Activated naive CD8-positive, alpha-beta T cell treated with anti-CD3 and anti-CD28 coated beads for 36 hours (primary cell): Measurements from ENCODE around the gene GNB4. TPM values are rescaled to one million over a fixed set of nuclear protein-coding genes. Genes with fewer than 3 reads are reported as not detected.

Experiments
- DNase-seq: peaks from one replicate; pipeline ENCODE4 v3.0.0; 2021
- H3K27ac Mint-ChIP-seq: one replicate; pipeline ENCODE4 v1.8.0; 2022; ENCODE audit warnings: mild to moderate bottlenecking, moderate library complexity, mixed read lengths
- H3K27me3 Mint-ChIP-seq: one replicate; pipeline ENCODE4 v1.8.0; 2022; ENCODE audit warnings: mild to moderate bottlenecking, mixed read lengths
- H3K36me3 Mint-ChIP-seq: one replicate; pipeline ENCODE4 v1.8.0; 2021; ENCODE audit warnings: mild to moderate bottlenecking, mixed read lengths
- H3K4me1 Mint-ChIP-seq: one replicate; pipeline ENCODE4 v1.8.0; 2021; ENCODE audit warnings: mixed read lengths
- H3K4me3 Mint-ChIP-seq: one replicate; pipeline ENCODE4 v1.8.0; 2022; ENCODE audit warnings: mild to moderate bottlenecking, moderate library complexity, mixed read lengths
- H3K9me3 Mint-ChIP-seq: one replicate; pipeline ENCODE4 v1.8.0; 2022; ENCODE audit warnings: mixed read lengths
- total RNA-seq, 2 experiments: library from RNA; stranded (reverse); gene quantifications; one replicate each; pipeline ENCODE4 v1.2.3, GENCODE V29; 2021

Gene GNB4
- total RNA-seq, 2 experiments from 2014 or later, result 2.9 to 4.0 TPM

DNA sequence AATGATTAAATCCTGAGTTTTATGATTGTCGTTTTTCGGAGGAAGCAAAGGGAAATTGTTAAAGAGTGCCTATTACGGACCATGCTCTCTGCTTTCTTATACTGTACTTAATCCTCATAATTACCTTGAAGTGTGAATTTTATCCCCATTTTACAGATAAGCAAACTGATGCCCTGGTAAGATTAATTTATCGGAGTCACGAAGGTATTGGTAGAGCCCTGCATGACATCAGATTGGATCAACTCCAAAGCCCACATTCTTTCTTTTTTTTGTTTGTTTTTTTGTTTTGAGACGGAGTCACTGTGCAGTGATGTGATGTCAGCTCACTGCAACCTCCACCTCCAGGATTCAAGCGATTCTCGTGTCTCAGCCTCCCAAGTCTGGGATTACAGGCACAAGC lies 1.6 kb upstream of the GNB4 start:
- Mint-ChIP-seq H3K27ac (no peak overlapping the region), H3K36me3 (no peaks in the 10 kb centered on the region), H3K4me1 (peaks cover 23% of the 10 kb centered on the region), H3K9me3 (no peaks in the 10 kb centered on the region), H3K27me3 (peaks cover 80% of the 10 kb centered on the region), H3K4me3 (no peak overlapping the region)
- no peak for DNase-seq

DNA sequence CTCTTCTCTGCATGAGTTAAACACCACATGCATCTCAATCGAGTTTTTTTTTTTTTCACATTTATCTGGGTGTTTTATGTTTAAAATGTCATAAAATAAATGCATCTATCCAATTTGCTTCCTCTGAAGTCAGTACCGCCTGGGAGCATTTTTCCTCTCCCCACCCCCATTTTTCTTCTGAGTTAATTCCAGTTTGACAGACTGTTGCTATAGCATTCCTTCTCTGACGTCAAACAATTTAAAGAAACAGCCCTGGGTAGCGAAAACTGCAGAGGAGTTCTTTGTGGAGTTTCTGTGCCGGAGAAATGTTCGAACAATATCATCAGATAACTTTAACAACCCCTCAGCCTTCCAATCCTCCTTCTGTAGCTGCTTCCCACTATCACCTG lies 900 bp upstream of the GNB4 start:
- H3K9me3 Mint-ChIP-seq, result no peaks in the 10 kb centered on the region
- no peaks in the 10 kb centered on the region for H3K36me3 Mint-ChIP-seq
- H3K4me3 Mint-ChIP-seq, result no peak overlapping the region
- DNase-seq, result no peak
- peaks cover 23% of the 10 kb centered on the region for H3K4me1 Mint-ChIP-seq
- H3K27me3 Mint-ChIP-seq, result peaks cover 80% of the 10 kb centered on the region
- no peak overlapping the region for H3K27ac Mint-ChIP-seq

DNA sequence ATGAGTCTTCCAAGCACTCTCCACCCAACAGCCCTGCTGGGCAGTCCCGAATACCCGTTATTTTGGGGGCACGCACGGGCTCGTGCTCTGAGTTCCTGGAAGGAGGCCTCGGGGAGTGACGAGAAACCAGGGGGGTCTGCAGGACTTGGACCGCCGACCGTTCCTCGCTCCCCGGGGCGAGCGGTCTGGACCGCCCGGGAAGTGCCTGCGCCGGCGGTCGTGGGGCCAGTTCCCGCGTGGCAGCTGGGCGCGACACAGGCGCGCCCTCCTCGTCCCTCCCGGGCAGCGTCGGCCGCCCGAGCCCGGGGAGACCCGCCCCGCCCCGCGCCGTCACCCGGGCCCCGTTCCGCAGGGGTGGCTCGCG lies 387 bp downstream of the GNB4 start:
- Mint-ChIP-seq H3K9me3 (no peaks in the 10 kb centered on the region), H3K4me1 (peaks cover 23% of the 10 kb centered on the region), H3K4me3 (peak overlapping the region; percentile 76), H3K36me3 (no peaks in the 10 kb centered on the region), H3K27ac (no peak overlapping the region), H3K27me3 (peaks cover 80% of the 10 kb centered on the region)
- no peak for DNase-seq

DNA sequence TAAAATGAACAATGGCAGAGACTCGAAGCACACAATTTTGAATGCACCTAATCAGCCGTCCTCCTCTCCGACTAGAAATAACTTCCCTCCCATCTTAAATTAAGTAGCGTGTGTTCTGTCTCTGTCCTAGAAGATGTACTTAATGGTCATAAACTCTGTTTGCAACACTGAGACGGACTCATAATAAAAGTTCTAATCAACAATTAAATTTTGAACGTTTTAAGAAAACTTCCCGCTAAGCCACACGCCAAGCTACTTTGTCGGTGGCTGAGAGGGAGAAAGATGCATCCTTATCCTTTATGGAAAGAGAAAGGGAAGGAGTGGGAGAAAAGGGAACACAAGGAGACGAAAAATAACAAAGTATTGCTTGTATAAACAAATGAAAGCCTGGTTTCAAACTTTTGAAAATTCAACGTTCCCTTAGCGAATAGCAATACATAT lies 989 bp downstream of the GNB4 start:
- Mint-ChIP-seq H3K9me3 (no peaks in the 10 kb centered on the region), H3K27ac (no peak overlapping the region), H3K4me3 (peak overlapping the region; percentile 76), H3K27me3 (peaks cover 82% of the 10 kb centered on the region), H3K36me3 (no peaks in the 10 kb centered on the region), H3K4me1 (peaks cover 23% of the 10 kb centered on the region)
- no peak for DNase-seq

DNA sequence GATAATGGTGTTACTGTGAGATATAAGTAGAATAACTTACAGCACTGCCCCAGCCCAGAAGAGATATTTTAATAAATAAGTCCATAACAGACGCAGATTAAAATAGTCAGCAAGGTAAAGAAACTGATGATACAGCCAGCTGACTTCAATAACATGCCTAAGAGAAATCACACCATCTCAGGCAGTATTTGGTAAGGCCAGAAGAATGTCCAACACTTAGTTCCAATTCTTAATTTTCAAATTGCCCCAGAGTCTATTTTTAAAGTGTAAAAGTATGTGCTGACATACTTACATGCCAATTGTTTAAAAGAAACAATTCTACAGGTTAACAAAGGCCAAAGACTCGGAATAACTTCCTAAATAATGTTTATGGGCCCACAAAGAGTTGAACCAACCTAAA lies 1.6 kb downstream of the GNB4 start:
- peak overlapping the region; percentile 76 for H3K4me3 Mint-ChIP-seq
- peaks cover 23% of the 10 kb centered on the region for H3K4me1 Mint-ChIP-seq
- no peak for DNase-seq
- no peaks in the 10 kb centered on the region for H3K9me3 Mint-ChIP-seq
- peaks cover 84% of the 10 kb centered on the region for H3K27me3 Mint-ChIP-seq
- no peaks in the 10 kb centered on the region for H3K36me3 Mint-ChIP-seq
- H3K27ac Mint-ChIP-seq, result no peak overlapping the region

DNA sequence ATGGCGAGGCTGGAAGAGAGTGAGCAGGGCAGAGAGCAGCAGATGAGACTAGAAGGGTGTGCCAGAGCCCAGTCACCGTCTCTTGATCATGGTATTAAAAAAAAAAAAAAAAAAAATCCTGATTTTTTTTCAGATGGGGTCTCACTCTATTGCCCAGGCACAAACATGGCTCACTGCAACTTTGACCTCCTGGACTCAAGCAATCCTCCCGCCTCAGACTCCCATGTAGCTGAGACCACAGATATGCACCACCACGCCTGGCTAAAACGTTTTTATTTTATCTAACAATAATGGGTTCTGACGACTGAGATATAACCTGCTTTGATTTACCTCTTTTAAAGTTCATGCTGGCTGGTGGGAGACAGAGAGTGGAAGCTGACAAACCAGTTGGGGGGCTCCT lies 4.0 kb downstream of the GNB4 start:
- Mint-ChIP-seq H3K27ac (no peak overlapping the region), H3K36me3 (no peaks in the 10 kb centered on the region), H3K4me3 (no peak overlapping the region), H3K9me3 (no peaks in the 10 kb centered on the region), H3K27me3 (peaks cover 70% of the 10 kb centered on the region), H3K4me1 (peaks cover 23% of the 10 kb centered on the region)
- DNase-seq, result no peak

DNA sequence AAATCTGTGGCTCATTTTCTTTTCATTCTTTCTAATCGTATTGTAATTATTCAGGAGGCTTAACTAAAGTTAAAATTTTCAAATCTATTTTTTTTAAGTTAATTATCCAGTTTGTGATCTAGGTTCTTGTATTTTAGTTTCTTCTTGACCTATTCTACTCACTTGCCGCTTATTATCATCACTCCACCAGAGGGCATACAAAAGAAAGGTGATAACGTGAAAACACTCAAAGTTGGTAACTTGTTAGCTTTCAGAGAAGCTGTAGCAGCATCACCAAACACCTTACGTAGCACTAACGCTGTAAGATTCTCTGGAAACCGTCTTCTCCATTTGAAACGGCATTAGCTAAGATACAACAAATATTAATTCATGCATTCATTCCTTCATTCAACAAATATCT lies 4.8 kb downstream of the GNB4 start:
- H3K4me3 Mint-ChIP-seq, result no peak overlapping the region
- H3K36me3 Mint-ChIP-seq, result no peaks in the 10 kb centered on the region
- peaks cover 17% of the 10 kb centered on the region for H3K4me1 Mint-ChIP-seq
- no peaks in the 10 kb centered on the region for H3K9me3 Mint-ChIP-seq
- H3K27me3 Mint-ChIP-seq, result peaks cover 63% of the 10 kb centered on the region
- no peak for DNase-seq
- H3K27ac Mint-ChIP-seq, result no peak overlapping the region

DNA sequence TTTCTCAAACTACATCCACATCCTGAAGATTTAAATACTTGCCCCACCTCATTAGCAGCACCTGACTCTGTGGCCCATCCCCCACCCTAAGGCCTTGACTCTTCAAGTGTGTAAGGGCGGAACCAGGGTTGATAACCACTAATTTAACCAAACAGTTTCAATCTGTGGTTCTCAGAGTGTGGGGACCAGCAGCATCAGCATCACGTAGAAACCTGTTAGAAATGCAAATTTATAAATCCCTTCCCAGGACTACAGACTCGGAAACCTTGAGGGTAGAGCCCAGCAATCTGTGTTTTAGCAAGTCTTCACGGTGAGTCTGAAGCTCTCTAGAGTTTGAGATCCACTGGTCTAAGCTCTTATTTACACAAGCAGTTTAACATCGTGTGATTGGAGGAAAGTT lies 12.4 kb downstream of the GNB4 start:
- DNase-seq, result no peak
- Mint-ChIP-seq H3K4me3 (no peak overlapping the region), H3K27me3 (peaks cover 6% of the 10 kb centered on the region), H3K36me3 (no peaks in the 10 kb centered on the region), H3K27ac (no peak overlapping the region), H3K9me3 (no peaks in the 10 kb centered on the region), H3K4me1 (no peaks in the 10 kb centered on the region)

DNA sequence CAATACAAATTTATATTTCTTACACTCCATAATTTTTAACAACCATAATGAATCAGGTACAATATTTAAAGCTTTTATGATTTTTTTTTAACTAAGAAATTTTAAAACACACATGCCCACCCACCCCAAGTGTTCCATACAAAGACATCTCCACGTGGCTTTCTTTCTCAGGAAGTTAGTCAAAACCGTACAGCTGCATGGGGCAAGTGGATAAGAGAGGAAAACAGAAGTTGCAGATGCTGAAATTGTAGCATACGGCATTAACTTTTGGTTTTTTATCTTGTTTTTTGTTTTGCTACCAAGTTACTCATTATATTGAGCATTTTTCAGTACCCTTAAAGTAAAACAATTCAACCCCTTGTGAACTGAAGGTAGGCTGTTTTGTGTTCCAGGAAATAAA lies 14.8 kb downstream of the GNB4 start:
- H3K9me3 Mint-ChIP-seq, result no peaks in the 10 kb centered on the region
- H3K27me3 Mint-ChIP-seq, result peaks cover 12% of the 10 kb centered on the region
- H3K27ac Mint-ChIP-seq, result no peak overlapping the region
- no peaks in the 10 kb centered on the region for H3K36me3 Mint-ChIP-seq
- no peak for DNase-seq
- H3K4me3 Mint-ChIP-seq, result no peak overlapping the region
- H3K4me1 Mint-ChIP-seq, result no peaks in the 10 kb centered on the region

DNA sequence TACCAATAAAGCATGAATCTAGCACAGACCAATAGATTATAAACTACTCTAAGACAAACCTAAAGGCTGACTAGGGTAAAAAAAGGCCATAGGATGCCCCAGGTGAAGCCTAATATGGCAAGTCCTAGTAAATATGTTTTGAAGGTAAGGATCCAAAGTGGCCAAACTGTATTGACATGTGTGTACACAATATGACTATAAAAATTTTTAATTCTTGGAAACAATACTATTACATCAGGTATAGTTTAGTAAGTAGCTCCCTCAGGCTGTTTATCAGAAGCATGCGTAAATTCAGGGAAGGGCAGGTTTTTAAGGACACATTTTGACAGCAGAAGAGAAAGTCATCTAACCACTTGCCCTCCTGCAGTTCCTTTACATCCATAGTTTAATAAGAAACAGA lies 18.8 kb downstream of the GNB4 start:
- Mint-ChIP-seq H3K27me3 (peaks cover 18% of the 10 kb centered on the region), H3K27ac (no peak overlapping the region), H3K4me1 (no peaks in the 10 kb centered on the region), H3K36me3 (no peaks in the 10 kb centered on the region), H3K4me3 (no peak overlapping the region), H3K9me3 (no peaks in the 10 kb centered on the region)
- DNase-seq, result no peak

DNA sequence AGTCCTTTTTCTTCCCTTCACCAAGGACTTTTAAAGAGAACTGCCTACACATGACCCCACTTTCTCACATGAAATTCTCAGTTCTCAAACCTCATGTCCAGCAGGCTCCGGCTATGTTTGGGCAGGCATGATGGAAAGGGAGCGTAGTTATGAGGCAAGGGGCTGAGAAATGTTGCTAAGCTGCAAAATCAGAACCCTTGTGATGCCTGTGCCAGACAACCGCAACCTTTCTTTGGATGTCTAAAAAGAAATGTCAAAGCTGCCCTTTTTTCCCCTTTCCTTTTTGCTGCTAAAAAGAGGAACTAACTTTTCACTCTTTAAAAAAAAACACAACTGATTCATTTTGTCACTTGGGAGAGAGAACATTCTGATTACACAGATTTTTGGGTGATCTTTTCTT lies 19.2 kb downstream of the GNB4 start:
- Mint-ChIP-seq H3K4me1 (no peaks in the 10 kb centered on the region), H3K9me3 (no peaks in the 10 kb centered on the region), H3K4me3 (no peak overlapping the region), H3K27me3 (peaks cover 18% of the 10 kb centered on the region), H3K36me3 (no peaks in the 10 kb centered on the region), H3K27ac (no peak overlapping the region)
- DNase-seq, result no peak

DNA sequence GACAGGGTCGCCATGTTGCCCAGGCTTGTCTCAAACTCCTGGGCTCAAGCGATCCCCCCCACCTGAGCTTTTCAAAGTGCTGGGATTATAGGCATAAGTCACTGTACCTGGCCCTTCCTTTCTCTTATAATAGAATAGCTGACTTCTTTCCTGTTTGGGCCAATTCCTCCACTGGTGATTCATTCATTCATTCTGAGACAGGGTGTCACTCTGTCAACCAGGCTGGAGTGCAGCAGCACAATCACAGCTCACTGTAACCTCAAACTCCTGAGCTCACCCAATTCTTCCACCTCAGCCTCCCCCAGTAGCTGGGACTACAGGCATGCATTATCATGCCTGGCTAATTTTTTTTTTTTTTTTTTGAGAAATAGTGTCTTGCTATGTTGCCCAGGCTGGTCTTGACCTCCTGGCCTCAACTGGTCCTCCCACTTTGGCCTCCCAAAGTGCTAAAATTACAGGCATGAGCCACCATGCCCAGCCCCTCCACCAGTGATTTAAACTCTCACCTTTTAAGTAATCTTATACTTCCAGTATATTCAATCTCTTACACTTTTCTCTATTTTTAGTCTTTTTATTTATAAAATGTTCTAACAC lies 20.9 kb downstream of the GNB4 start:
- Mint-ChIP-seq H3K36me3 (no peaks in the 10 kb centered on the region), H3K9me3 (no peaks in the 10 kb centered on the region), H3K27me3 (peaks cover 18% of the 10 kb centered on the region), H3K27ac (no peak overlapping the region), H3K4me1 (no peaks in the 10 kb centered on the region), H3K4me3 (no peak overlapping the region)
- DNase-seq, result no peak

DNA sequence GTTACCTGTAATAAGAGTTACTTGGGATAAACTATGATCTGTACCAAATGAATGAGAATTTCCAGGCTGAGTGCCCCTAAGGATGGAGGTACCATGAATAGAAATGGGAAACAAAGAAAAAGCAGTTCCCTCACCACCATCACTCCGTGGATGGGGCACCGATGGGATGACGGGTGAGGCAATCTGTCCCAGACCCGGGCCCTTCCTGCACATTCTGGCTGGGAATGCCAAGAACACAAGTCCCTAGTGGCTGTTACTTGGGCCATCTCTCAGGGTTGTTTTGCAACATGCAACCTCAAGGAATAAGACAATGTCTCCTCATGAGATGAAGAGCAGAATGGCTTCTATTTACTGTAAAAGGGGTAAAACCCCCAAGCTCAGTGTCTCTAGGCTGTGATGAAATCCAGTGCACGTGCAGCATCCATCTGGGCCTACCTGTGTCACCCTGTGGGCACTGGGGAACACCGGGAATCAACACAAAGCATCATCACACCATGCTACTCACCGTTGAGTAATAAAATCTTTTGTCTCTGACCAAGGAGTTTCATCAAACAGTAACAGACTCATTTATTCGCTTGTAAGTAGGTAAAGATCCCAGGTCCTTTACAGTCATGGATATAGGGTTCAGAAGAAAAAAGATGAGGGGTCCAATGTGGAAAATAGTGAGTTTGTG lies 22.3 kb downstream of the GNB4 start:
- DNase-seq, result no peak
- H3K27ac Mint-ChIP-seq, result no peak overlapping the region
- H3K9me3 Mint-ChIP-seq, result no peaks in the 10 kb centered on the region
- peaks cover 3% of the 10 kb centered on the region for H3K36me3 Mint-ChIP-seq
- peaks cover 17% of the 10 kb centered on the region for H3K27me3 Mint-ChIP-seq
- H3K4me3 Mint-ChIP-seq, result no peak overlapping the region
- H3K4me1 Mint-ChIP-seq, result no peaks in the 10 kb centered on the region

DNA sequence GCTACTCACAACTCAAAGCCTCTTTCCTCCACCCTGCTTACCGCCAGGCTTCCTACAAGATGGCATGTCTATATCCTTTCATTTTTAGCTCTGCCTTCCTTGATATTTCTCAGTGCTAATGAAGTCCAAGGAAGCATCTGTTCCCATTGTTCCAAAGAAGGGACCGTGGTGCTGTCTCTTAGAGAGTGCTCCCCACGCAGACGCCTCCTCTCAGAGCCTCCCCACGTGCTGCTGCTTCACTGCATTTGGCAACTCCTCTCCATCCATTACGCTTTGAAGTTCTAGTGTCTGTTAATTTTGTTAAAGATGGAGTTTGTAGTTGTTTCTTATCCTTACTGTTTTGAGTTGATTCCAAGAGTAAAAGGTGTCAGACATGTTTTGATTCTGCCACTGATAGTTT lies 26.2 kb downstream of the GNB4 start:
- Mint-ChIP-seq H3K9me3 (no peaks in the 10 kb centered on the region), H3K4me1 (no peaks in the 10 kb centered on the region)
- DNase-seq, result no peak

DNA sequence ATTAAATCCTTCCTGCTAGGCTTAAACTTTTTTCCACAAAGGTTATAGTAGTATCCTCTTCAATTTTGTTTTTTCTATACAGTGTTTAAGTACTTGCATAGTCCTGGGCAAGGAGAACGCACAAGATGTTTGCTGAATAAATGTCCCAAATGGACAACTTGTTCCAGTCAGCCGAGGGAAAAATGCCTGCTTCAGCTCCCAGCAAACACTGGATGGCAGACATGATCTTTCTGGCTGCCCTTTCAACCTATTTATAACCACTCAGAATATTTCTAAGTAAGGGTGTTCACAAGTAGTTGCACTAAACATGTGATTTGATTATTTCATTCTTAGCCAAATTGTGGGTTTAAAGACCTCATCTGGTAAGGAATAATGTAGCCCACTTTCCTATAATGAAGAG lies 29.8 kb downstream of the GNB4 start:
- Mint-ChIP-seq H3K27ac (no peak overlapping the region), H3K9me3 (no peaks in the 10 kb centered on the region), H3K27me3 (no peaks in the 10 kb centered on the region), H3K4me1 (no peaks in the 10 kb centered on the region), H3K36me3 (peaks cover 3% of the 10 kb centered on the region), H3K4me3 (no peak overlapping the region)
- DNase-seq, result no peak

More for the DNA sequence above, 26.2 kb downstream of the GNB4 start:
- Mint-ChIP-seq H3K36me3 (peaks cover 3% of the 10 kb centered on the region), H3K27me3 (no peaks in the 10 kb centered on the region), H3K4me3 (no peak overlapping the region), H3K27ac (no peak overlapping the region)

DNA sequence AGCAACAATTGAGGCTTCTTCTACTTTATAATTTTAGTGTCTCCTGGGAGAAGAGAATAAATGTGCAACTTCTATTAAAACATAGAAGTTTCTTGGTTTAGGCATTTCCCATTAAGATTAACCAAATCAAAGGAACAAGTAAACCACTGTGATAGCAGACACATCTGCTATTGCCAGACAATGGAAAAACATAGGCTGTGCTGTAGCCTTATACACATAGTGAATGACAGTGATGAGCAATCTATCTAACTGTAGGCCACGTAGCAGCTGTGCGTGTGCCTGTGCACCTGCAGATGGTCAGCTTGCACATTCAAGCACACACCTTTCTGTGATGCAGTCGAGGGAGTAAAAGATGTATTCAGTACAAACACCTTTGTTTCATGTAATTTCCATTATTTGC lies 32.7 kb downstream of the GNB4 start:
- H3K4me3 Mint-ChIP-seq, result no peak overlapping the region
- no peaks in the 10 kb centered on the region for H3K9me3 Mint-ChIP-seq
- no peaks in the 10 kb centered on the region for H3K4me1 Mint-ChIP-seq
- no peak for DNase-seq
- H3K27me3 Mint-ChIP-seq, result no peaks in the 10 kb centered on the region
- H3K36me3 Mint-ChIP-seq, result no peaks in the 10 kb centered on the region
- H3K27ac Mint-ChIP-seq, result no peak overlapping the region
